Stomach (tissue), 9 donors: Measurements from ENCODE around the gene CASS4. TPM values are rescaled to one million over a fixed set of nuclear protein-coding genes. Genes with fewer than 3 reads are reported as not detected.

ENCODE experiments used
- DNase-seq, 2 donors: peaks; one replicate each; pipeline versions ENCODE4 v3.0.0 to v3.0.0-alpha.2; 2013 to 2019
- H3K27ac ChIP-seq, 5 donors: fragments of 200-600 bp in 4 of 5; sonication (generic) in 4 of 5; one replicate each; pipeline ENCODE4 v1.5.1; 2013 to 2019; ENCODE audit warnings: mild to moderate bottlenecking in 1 of 5, moderate library complexity in 1 of 5
- H3K27me3 ChIP-seq, 3 donors: fragments of 200-600 bp; sonication (generic); one replicate each; pipeline ENCODE4 v1.5.1; 2017 to 2019; ENCODE audit warnings: mixed run types in 1 of 3
- H3K36me3 ChIP-seq, 4 donors: fragments of 200-600 bp; sonication (generic); 1 replicate in 3 of 4; 2 replicates in 1 of 4; pipeline ENCODE4 v1.5.1; 2016 to 2019
- H3K4me1 ChIP-seq, 4 donors: fragments of 200-600 bp; sonication (generic); one replicate each; pipeline ENCODE4 v1.5.1; 2016 to 2019
- H3K4me3 ChIP-seq, 4 donors: fragments of 200-600 bp; sonication (generic) in 3 of 4; one replicate each; pipeline ENCODE4 v1.5.1; 2016 to 2019; ENCODE audit warnings: mild to moderate bottlenecking in 1 of 4
- H3K9me3 ChIP-seq, 4 donors: fragments of 200-600 bp; sonication (generic); one replicate each; pipeline ENCODE4 v1.5.1; 2016 to 2019
- CTCF ChIP-seq, 7 experiments: fragments of 450-650 bp in 4 of 7; fragments of 200-600 bp in 3 of 7; sonication (generic) in 3 of 7; IDR thresholded peaks; one replicate each; pipeline ENCODE4 v1.5.1; 2016 to 2019; ENCODE audit warnings: antibody characterized with exemption in 7 of 7, control low read depth in 2 of 7, mild to moderate bottlenecking in 1 of 7
- EP300 ChIP-seq: sonication (generic); formaldehyde crosslinking; IDR thresholded peaks from one replicate; pipeline ENCODE4 v1.6.1; 2017; ENCODE audit warnings: antibody characterized with exemption
- POLR2A ChIP-seq, 4 donors: fragments of 450-650 bp; IDR thresholded peaks; one replicate each; pipeline ENCODE4 v1.6.1; 2016; ENCODE audit warnings: antibody characterized with exemption in 4 of 4, control low read depth in 2 of 4, mild to moderate bottlenecking in 1 of 4, moderate library complexity in 1 of 4
- POLR2AphosphoS5 ChIP-seq, 3 donors: sonication (generic); formaldehyde crosslinking; IDR thresholded peaks; one replicate each; pipeline ENCODE4 v1.6.1; 2016; ENCODE audit warnings: antibody characterized with exemption in 3 of 3
- WGBS, 5 donors: extraction: QIAGEN DNeasy Blood & Tissue Kit in 3 of 5; methylation state at CpG; one replicate each; pipeline versions ENCODE4 v1.1.5 to v1.1.7; 2013 to 2018; 5-methylcytosine and 5-hydroxymethylcytosine counted together
- intact Hi-C: fragments of 100-400 bp; cut with DNase I; formaldehyde crosslinking; loops from one replicate; pipeline ENCODE4 v1.15.1; 2023; ENCODE audit warnings: low total_unique reads
- polyA plus RNA-seq, 3 donors: library from polyadenylated mRNA; stranded (reverse); fragments of 200-250 nt; gene quantifications; one replicate each; pipeline ENCODE4 v1.2.3, GENCODE V29; 2013
- total RNA-seq, 5 donors: library from RNA; depleted of rRNA; stranded (reverse); fragments of >200 nt; gene quantifications; one replicate each; pipeline versions ENCODE4 v1.1.0 to v1.2.3, GENCODE V29; 2014 to 2016
- donor health status: healthy with polysubstance abuse.
- donor health status: Bipolar disorder and iron deficiency.
- donor health status: healthy.

Gene CASS4
- total and polyA plus RNA-seq, 8 donors, result 0.23 to 8.2 (median 1.6) TPM; not detected in 1

- no peak for TF ChIP-seq CTCF (IDR thresholded peaks at IDR 0.05)
- TF ChIP-seq POLR2A (IDR thresholded peaks at IDR 0.05), result no peak
- TF ChIP-seq EP300, result no peak
- TF ChIP-seq POLR2AphosphoS5 (IDR thresholded peaks at IDR 0.05), result no peak
- no peaks in the 10 kb centered on the region for H3K27me3 ChIP-seq
- WGBS, 5 donors, result 82 to 92% (median 90%) methylated on average over 11 of the region's 11 CpGs
- no peak overlapping the region for H3K4me3 ChIP-seq
- H3K27ac ChIP-seq, result peak overlapping the region in 1 of 5 donors; percentile 30
- no peaks in the 10 kb centered on the region for H3K4me1 ChIP-seq
- no peaks in the 10 kb centered on the region for H3K9me3 ChIP-seq
- intact Hi-C loops, result no loop called here
- no peak for DNase-seq
- H3K36me3 ChIP-seq, result peaks cover 31 to 97% (median 95%) of the 10 kb centered on the region in 4 donors
Measured at GRCh38 chr20:56487216-56487615, 75.2 kb downstream of the CASS4 start.

GRCh38 chr20:56488566-56488965 lies 76.5 kb downstream of the CASS4 start:
- no peaks in the 10 kb centered on the region for H3K4me1 ChIP-seq
- H3K36me3 ChIP-seq, result peaks cover 32 to 96% (median 93%) of the 10 kb centered on the region in 4 donors
- H3K27me3 ChIP-seq, result no peaks in the 10 kb centered on the region
- intact Hi-C loops, result no loop called here
- DNase-seq, result no peak
- no peaks in the 10 kb centered on the region for H3K9me3 ChIP-seq
- WGBS, 5 donors, result 94 to 98% (median 96%) methylated on average over 5 of the region's 5 CpGs
- no peak for TF ChIP-seq POLR2AphosphoS5 (IDR thresholded peaks at IDR 0.05)
- no peak for TF ChIP-seq POLR2A (IDR thresholded peaks at IDR 0.05)
- TF ChIP-seq EP300, result no peak
- no peak overlapping the region for H3K27ac ChIP-seq
- no peak overlapping the region for H3K4me3 ChIP-seq

GRCh38 chr20:56501116-56501515 lies 89.1 kb downstream of the CASS4 start:
- Histone ChIP-seq H3K36me3 (peaks cover 0 to 58% (median 51%) of the 10 kb centered on the region in 4 donors), H3K27ac (no peak overlapping the region), H3K4me1 (no peaks in the 10 kb centered on the region), H3K27me3 (no peaks in the 10 kb centered on the region), H3K9me3 (no peaks in the 10 kb centered on the region), H3K4me3 (no peak overlapping the region)
- intact Hi-C loops, result no loop called here
- no peak for DNase-seq
- WGBS, 5 donors, result 94 to 100% (median 98%) methylated on average over 1 of the region's 1 CpG
- TF ChIP-seq POLR2A (IDR thresholded peaks at IDR 0.05) (no peak), CTCF (IDR thresholded peaks at IDR 0.05) (no peak), POLR2AphosphoS5 (IDR thresholded peaks at IDR 0.05) (no peak), EP300 (no peak)

GRCh38 chr20:56503916-56504315 lies 91.9 kb downstream of the CASS4 start:
- Histone ChIP-seq H3K27me3 (no peaks in the 10 kb centered on the region), H3K4me3 (no peak overlapping the region), H3K36me3 (peaks cover 0 to 50% (median 44%) of the 10 kb centered on the region in 4 donors), H3K27ac (no peak overlapping the region), H3K4me1 (no peaks in the 10 kb centered on the region), H3K9me3 (no peaks in the 10 kb centered on the region)
- no peak for DNase-seq
- intact Hi-C loops, result no loop called here
- TF ChIP-seq CTCF (IDR thresholded peaks at IDR 0.05) (no peak), POLR2AphosphoS5 (IDR thresholded peaks at IDR 0.05) (no peak), POLR2A (IDR thresholded peaks at IDR 0.05) (no peak), EP300 (no peak)
- 92 to 100% (median 94%) methylated on average over 4 to 8 of the region's 8 CpGs for WGBS, 5 donors

GRCh38 chr20:56504373-56505005 lies 92.4 kb downstream of the CASS4 start:
- DNase-seq, result no peak
- no peaks in the 10 kb centered on the region for H3K9me3 ChIP-seq
- peaks cover 0 to 50% (median 44%) of the 10 kb centered on the region in 4 donors for H3K36me3 ChIP-seq
- TF ChIP-seq CTCF (IDR thresholded peaks at IDR 0.05) (no peak), POLR2A (IDR thresholded peaks at IDR 0.05) (no peak), EP300 (no peak), POLR2AphosphoS5 (IDR thresholded peaks at IDR 0.05) (no peak)
- 87 to 92% (median 90%) methylated on average over 9 of the region's 9 CpGs for WGBS, 5 donors
- H3K27me3 ChIP-seq, result no peaks in the 10 kb centered on the region
- H3K4me1 ChIP-seq, result no peaks in the 10 kb centered on the region
- intact Hi-C loops, result no loop called here
- H3K4me3 ChIP-seq, result no peak overlapping the region
- no peak overlapping the region for H3K27ac ChIP-seq
